HG02970 (cell line): ENCODE data around the gene CTNNB1.

ENCODE experiments used
- ATAC-seq: cut with Tn5 transposase; IDR thresholded peaks from one replicate; pipeline ENCODE4 v1.9.1; 2021; ENCODE audit warnings: mild to moderate bottlenecking, moderate library complexity, moderate number of reproducible peaks; ENCODE audit not compliant: unreplicated experiment, low FRiP score

The CTNNB1 gene

DNA sequence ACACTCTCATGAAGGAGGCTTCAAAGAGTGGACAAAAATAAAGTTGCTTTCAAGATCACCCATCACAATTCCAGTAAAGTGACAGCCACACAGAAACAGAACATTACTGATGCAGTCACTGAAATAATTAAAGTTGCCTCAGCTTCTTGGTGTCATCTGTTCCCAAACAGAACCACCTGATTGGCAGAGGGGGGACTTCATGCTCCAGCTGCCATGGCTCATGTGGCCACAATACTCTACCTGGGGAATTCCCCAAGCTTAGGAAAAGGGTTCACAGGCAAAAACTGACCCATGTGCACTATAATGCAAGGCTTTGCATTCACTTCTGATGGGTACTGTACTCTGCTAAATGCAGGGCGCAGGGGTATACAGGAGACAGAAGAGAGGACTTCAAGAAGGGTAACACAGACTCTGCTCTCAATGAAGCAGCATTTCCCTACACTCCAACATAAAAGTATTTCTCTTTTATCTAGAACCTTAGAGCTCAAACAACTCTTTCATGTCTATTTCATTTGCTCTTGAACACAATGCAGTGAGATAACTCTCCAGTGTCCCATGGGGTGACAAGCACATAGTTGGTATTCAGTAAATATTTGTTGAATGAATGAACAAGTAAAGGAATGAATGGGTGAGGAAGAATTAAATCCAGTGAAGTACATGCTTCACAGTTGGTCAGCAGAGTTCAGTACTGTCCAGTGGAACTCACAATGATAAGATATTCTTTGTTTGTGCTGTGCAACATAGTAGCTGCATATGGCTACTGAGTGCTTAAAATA, 8.6 kb upstream of the CTNNB1 start:
- ATAC-seq = no peak

- no peak for ATAC-seq
These were observed 6.4 kb upstream of the CTNNB1 start for GRCh38 chr3:41192885-41193284.

- no peak for ATAC-seq
These were observed 5.3 kb upstream of the CTNNB1 start for GRCh38 chr3:41193794-41194539.

DNA sequence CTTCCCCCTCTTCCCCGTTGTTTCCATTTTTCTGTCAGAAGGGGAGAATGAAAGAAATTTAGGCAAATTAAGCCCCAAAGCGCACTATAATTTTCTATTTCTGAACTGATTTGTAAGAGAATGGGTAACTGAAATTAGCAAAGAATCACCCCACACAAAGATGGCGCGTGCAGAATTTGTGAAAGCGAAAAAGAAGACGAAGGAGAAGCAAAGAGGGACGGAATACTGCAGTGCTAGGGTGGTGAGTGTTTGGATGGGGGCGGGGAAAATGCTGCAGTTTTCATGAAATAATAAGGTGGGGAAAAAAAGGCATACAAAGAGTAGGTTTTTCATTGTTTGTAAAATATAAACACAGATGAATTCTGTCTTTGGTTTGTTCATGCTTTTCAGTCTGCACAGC, 4.6 kb upstream of the CTNNB1 start:
- no peak for ATAC-seq

GRCh38 chr3:41195946-41196345, 3.4 kb upstream of the CTNNB1 start:
- no peak for ATAC-seq

DNA sequence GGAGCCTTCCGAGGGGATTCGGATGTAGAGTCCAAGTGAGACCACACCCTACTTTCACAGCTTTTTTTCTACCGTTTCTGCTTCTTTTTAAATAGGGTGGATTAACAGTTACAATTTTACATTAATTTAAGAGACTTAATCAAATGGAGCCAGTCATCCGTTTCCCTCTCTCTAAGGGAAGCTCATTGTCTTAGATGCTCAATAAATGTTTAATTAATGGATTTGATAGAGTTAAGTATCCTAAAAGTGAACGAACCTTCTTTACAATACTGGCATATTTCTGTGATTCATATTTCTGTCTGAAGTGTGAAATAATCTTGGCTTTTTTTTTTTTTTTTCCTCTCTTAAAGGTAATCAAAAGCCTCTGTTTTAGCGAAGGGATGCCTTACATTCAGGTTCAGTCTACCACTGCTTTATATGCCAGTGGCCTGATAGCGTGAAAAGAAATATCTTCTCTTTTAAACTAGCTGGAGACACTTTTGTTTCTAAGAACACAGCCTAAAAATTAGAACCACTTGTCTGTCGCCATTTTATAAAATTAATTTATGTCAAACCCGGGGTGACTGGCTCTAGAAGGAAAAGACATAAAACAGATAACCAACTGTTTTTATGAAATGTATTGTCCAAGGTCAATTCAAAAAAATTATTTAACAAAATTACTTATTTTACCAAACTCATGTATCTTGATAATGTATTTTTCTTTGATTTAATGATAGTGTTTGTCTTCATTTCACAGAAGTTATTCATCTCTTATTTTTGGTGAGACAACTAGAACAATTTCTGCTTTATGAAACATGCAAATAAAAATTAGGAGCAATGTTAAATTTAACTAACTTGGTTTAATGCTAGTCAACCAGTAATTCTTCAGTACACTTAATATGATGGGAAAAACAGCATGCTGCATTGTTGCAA, 2.5 kb upstream of the CTNNB1 start:
- no peak for ATAC-seq

GRCh38 chr3:41198046-41198445, 1.3 kb upstream of the CTNNB1 start:
- ATAC-seq = no peak

- ATAC-seq = no peak
These were observed 779 bp upstream of the CTNNB1 start for GRCh38 chr3:41198526-41198925.

DNA sequence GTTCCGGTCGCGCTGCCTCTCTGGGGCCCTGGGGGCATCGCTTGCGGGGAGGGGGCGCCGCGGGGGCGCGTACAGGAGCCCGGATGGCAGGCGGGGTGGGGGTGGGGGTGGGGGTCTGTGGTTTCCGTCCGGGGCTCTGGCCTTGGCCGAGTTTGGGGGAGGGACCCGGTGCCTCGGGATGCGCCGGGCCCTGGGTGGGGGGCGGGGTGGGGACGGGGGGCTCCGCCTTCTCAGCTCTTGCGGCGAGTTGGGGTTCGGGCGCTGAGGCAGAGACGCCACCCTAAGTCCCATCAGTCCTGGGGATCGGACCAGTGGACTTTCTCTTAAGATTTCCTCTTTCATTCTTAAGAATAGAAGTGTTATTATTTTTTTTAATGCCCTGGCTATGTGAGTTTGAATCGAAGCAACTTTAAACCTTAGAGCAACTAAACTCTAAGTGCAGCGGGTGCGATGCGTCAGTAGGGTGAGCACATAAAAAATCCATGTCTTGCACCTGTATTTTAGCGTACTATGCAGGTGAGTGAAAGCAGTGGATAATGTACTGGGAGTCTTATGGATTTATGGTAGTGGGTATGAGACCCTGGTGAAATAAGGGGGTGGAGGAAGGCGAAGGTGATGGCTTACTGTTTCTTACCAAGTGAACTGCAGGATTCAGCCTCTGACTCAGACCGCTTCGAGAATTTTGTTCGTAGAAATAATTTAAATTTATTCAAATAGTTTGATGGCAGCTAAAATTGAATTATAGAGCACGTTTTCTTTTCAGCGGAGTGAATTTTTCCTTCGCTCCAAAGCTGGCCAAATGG, 762 bp downstream of the CTNNB1 start:
- ATAC-seq = peak; percentile 14

GRCh38 chr3:41200669-41201021, 1.3 kb downstream of the CTNNB1 start:
- no peak for ATAC-seq

DNA sequence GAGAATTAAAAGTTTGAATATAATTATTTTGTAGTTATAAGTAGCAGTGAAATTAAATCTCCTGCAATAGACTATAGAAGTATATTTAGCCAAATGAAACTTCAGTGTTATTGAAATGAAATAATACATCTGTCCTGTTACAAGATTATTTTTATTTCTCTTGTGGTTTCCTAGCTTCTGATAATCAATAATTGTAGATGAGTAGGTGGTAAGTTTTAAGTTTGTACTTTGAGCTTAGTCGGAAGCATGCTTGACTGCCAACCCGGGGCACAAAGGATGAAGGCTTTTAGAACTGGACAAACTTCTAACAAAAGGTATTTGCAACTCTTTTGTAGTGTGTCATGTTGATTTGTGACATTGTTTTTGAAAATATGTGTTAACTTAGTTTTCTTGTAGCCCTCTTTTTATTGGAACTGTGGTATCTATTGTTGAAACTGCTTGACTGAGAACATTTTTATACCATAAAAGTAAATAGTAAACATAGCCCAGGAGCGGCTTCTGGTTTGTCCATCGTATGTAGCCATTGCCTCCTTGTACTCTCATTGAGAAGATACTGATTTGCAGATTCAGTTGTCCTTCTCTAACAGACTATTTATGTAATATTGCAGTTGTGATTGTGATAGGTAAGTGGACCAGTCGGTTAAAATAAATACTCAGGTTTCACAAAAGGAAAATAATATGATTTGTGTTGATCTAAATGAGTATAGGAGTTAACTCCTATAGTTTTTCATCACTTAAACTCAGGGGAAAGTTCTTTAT, 2.9 kb downstream of the CTNNB1 start:
- no peak for ATAC-seq

DNA sequence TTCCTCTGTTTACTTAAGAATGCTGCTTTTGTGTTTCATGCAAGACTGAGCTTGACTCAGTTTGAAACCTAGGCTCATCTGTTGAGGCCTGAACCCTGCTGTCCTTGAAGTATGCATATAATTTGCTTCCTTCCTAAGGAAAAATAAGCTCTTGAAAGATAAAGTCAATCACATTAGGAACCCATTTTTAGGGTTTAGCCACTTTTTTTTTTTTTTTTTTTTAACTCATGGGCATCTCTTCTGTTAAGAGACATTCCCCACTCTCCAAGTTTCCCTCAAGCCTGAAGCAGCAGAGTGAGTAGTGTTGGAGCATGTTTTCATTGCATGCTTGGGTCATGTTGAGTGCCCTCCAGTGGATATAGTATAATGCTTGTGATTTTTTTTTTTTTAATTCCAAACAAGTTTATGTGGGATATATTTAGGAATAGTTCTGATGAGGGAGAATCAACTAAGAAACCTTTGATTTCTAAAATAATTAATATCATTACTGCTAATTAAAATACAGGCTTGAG, 3.6 kb downstream of the CTNNB1 start:
- ATAC-seq = no peak

DNA sequence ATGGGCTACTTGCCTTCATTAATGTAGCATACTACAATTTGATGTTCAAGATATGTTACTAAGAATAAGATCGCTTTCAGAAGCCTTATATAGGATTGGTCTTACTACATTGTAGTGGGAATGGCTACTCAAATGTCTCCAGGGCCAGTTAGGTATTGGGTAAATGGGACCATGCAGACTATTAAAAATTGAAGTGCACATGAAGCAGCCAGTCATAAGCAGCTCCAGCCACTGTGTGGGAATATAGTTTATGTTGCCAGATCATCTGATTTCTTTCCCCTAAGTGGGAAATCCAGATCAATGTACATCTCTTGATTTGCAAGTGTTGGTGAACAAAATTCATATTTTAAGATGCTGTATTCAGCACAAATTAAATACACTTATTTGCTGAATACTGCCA, 5.1 kb downstream of the CTNNB1 start:
- no peak for ATAC-seq

- ATAC-seq = no peak
These were observed 6.3 kb downstream of the CTNNB1 start for GRCh38 chr3:41205591-41205990.

- no peak for ATAC-seq
These were observed 8.1 kb downstream of the CTNNB1 start for GRCh38 chr3:41207355-41207754.

- ATAC-seq = no peak
These were observed 9.4 kb downstream of the CTNNB1 start for GRCh38 chr3:41208507-41209220.

DNA sequence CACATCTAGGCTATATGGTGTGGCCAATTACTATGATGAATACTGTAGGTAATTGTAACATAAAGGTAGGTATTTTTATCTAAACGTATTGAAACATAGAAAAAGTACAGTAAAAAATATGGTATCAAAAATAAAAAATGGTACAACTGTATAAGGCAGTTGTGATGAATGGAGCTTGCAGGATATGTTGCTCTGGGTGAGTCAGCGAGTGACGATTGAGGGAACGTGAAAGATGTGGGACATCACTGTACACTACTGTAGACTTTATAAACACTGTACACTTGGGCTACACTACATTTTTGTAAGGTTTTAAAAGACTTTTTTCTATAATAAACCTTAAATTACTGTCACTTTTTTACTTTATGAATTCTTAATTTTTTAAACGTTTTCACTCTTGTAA, 10.3 kb downstream of the CTNNB1 start:
- no peak for ATAC-seq

GRCh38 chr3:41210966-41211365, 11.7 kb downstream of the CTNNB1 start:
- no peak for ATAC-seq

- no peak for ATAC-seq
These were observed 12.8 kb downstream of the CTNNB1 start for GRCh38 chr3:41212088-41212487.
